ENCODE data around the gene ARL3. TPM values are rescaled to one million over a fixed set of nuclear protein-coding genes. Genes with fewer than 3 reads are reported as not detected.

The ARL3 gene
- total RNA-seq, 1 donor = 10.4 TPM

DNA sequence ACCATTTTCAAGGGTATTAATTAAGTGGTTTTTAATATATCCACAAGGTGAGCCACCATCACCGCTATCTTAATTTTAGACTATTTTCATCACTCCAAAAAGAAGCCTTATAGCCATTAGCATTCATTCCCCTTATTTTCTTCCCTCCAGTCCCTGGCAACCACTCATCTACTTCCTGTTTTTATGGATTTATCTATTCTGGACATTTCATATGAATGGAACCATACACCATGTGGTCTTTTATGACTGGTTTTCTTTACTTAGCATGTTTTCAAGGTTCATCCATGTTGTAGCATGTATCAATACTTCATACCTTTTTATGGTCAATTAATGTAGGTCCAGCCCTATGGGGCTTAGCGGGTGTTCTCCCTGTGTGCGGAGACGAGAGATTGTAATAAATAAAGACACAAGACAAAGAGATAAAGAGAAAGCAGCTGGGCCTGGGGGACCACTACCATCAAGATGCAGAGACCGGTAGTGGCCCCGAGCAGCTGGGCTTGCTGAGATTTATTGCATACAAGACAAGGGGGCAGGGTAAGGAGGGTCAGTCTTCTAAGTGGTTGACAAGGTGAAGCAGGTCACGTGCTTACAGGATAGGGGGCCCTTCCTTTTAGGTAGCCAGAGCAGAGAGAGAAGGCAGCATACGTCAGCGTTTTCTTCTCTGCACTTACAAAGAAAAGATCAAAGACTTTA lies 44.2 kb upstream of the ARL3 start:
- DNase-seq (ENCODE audit: low read depth) = no peak
- no peak overlapping the region for H3K4me3 ChIP-seq (ENCODE audit: low read depth, low read length)
- TF ChIP-seq, protein P1, sequence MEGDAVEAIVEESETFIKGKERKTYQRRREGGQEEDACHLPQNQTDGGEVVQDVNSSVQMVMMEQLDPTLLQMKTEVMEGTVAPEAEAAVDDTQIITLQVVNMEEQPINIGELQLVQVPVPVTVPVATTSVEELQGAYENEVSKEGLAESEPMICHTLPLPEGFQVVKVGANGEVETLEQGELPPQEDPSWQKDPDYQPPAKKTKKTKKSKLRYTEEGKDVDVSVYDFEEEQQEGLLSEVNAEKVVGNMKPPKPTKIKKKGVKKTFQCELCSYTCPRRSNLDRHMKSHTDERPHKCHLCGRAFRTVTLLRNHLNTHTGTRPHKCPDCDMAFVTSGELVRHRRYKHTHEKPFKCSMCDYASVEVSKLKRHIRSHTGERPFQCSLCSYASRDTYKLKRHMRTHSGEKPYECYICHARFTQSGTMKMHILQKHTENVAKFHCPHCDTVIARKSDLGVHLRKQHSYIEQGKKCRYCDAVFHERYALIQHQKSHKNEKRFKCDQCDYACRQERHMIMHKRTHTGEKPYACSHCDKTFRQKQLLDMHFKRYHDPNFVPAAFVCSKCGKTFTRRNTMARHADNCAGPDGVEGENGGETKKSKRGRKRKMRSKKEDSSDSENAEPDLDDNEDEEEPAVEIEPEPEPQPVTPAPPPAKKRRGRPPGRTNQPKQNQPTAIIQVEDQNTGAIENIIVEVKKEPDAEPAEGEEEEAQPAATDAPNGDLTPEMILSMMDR (IDR thresholded peaks at IDR 0.05; ENCODE audit: insufficient read depth, low read length) = no peak

DNA sequence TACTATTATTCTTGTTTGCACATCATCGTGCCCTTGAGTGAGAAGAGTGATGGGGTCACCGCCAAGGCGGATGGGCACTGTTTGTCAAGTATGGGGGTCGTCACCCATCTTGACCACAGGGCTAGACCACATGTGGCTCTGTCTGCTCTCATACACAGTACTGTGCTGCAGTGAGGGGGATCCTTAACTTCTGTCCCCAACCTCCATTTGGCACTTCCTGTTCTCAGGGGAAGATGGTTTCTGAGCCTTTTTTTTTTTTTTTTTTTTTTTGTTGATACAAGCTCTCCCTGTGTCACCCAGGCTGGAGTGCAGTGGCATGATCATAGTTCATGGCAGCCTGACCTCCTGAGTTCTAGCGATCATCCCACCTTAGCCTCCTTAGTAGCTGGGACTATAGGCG lies 43.1 kb upstream of the ARL3 start:
- TF ChIP-seq, protein P1 (IDR thresholded peaks at IDR 0.05; ENCODE audit: insufficient read depth, low read length) = no peak
- no peak for DNase-seq (ENCODE audit: low read depth)
- no peak overlapping the region for H3K4me3 ChIP-seq (ENCODE audit: low read depth, low read length)

DNA sequence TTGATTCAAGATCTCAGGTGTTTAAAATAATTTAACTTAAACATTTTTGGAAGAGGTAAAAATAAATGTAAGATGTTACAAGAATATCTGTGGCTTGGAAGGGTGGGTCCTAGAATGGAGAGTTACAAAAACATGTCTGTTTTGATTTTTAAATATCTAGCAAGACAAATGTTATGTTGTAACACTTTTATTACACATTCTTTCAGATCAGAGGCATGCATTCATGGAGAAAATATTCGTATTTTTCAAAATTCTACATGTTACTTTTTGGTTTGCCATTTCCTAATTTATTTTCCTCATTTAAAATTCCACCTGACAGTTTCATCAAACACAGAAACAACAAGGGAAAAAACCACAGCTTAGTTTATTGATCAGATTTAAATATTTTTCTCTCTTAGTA lies 39.5 kb upstream of the ARL3 start:
- TF ChIP-seq, protein P1 (IDR thresholded peaks at IDR 0.05; ENCODE audit: insufficient read depth, low read length) = no peak
- H3K4me3 ChIP-seq (ENCODE audit: low read depth, low read length) = no peak overlapping the region
- peak; percentile 64 for DNase-seq (ENCODE audit: low read depth)

DNA sequence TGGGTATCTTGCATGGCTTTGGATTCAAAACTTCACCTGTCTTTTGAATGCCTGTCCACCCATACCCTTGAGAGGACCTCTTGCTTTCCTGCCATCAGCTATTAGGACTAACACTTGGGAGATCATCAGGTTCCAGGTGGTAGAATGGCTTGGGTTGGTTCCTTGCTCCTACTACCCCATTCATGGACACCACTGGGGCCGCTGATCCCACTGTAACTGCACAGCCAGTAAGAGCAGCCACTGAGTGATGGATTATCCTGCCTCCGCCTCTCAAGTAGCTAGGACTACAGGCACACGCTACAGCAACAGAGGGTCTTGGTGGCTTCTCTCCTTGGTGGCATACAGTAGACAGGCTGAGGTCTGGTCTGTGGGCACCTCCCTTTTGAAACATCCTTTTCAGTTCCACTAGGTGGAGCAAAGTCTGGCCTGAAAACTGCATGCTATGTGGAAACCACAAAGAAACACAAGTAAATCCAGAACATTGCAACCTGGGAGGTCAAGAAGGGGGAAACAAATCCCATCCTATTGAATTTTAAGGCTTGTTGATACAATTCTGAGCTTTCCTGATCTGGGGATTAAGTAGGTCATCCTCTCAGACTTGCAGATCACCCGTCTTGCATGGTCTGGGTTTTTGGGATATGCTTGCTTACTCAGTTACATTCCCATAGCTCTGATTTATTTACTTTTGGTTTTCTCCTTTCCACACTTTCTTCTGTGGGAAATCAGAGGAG lies 38.9 kb upstream of the ARL3 start:
- TF ChIP-seq, protein P1 (IDR thresholded peaks at IDR 0.05; ENCODE audit: insufficient read depth, low read length) = peak; percentile 71
- H3K4me3 ChIP-seq (ENCODE audit: low read depth, low read length) = peak overlapping the region; percentile 22
- DNase-seq (ENCODE audit: low read depth) = peak; percentile 90

- TF ChIP-seq, protein P1 (IDR thresholded peaks at IDR 0.05; ENCODE audit: insufficient read depth, low read length) = no peak
- peak overlapping the region; percentile 22 for H3K4me3 ChIP-seq (ENCODE audit: low read depth, low read length)
- DNase-seq (ENCODE audit: low read depth) = peak; percentile 98
These were observed 38.2 kb upstream of the ARL3 start for GRCh38 chr10:102752266-102752930.

DNA sequence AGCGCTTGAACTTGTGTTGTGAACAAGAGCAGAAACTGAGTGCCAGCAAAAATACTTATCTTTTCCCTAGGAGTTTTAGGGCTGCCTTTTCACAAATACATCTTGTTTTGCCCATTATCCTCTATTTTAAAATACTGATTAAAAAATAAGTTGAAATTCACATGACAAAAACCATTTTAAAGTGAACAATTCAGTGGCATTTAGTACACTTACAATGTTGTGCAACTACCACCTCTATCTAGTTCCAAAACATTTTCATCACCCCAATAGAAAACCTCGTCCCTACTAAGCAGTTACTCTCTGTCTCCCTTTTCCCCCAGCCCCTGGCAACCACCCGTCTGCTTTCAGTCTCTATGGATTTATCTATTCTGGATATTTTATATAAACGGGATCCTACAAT lies 31.0 kb upstream of the ARL3 start:
- H3K4me3 ChIP-seq (ENCODE audit: low read depth, low read length) = peak overlapping the region; percentile 100
- peak; percentile 35 for DNase-seq (ENCODE audit: low read depth)
- TF ChIP-seq, protein P1 (IDR thresholded peaks at IDR 0.05; ENCODE audit: insufficient read depth, low read length) = no peak
